Upper lobe of left lung (tissue), 6 donors: Measurements from ENCODE around the gene TARS3. TPM values are rescaled to one million over a fixed set of nuclear protein-coding genes. Genes with fewer than 3 reads are reported as not detected.
"Not testable (repeated sequence)": the region's sequence is repeated elsewhere in the genome, so short reads cannot be mapped to it uniquely, and the experiment has no call there.

Source experiments
- ATAC-seq, 2 donors: fragments of 200-7000 bp; cut with Tn5 transposase; one replicate each; pipeline ENCODE4 v1.9.1; 2022; ENCODE audit warnings: mild to moderate bottlenecking in 2 of 2, moderate library complexity in 2 of 2; ENCODE audit not compliant: low FRiP score in 2 of 2
- DNase-seq, 2 donors: peaks; one replicate each; pipeline ENCODE4 v3.0.0-alpha.2; 2019 to 2020
- H3K27ac ChIP-seq, 4 donors: fragments of 200-600 bp; sonication (generic); one replicate each; pipeline ENCODE4 v1.5.1; 2016 to 2019
- H3K27me3 ChIP-seq, 4 donors: fragments of 200-600 bp; sonication (generic); one replicate each; pipeline ENCODE4 v1.5.1; 2017 to 2019
- H3K36me3 ChIP-seq, 4 donors: fragments of 200-600 bp; sonication (generic); one replicate each; pipeline ENCODE4 v1.5.1; 2016 to 2019
- H3K4me1 ChIP-seq, 4 donors: fragments of 200-600 bp; sonication (generic); one replicate each; pipeline ENCODE4 v1.5.1; 2018 to 2019
- H3K4me3 ChIP-seq, 4 donors: fragments of 200-600 bp; sonication (generic); one replicate each; pipeline ENCODE4 v1.5.1; 2017 to 2019; ENCODE audit warnings: mild to moderate bottlenecking in 2 of 4, moderate library complexity in 1 of 4
- H3K9me3 ChIP-seq, 4 donors: fragments of 200-600 bp; sonication (generic); one replicate each; pipeline ENCODE4 v1.5.1; 2018 to 2019
- EP300 ChIP-seq, 4 donors: sonication (generic); formaldehyde crosslinking; IDR thresholded peaks; one replicate each; pipeline ENCODE4 v1.5.1; 2017; ENCODE audit warnings: antibody characterized with exemption in 4 of 4, control low read depth in 2 of 4
- POLR2A ChIP-seq, 4 donors: fragments of 450-650 bp; IDR thresholded peaks; one replicate each; pipeline ENCODE4 v1.5.1; 2016 to 2017; ENCODE audit warnings: antibody characterized with exemption in 4 of 4, mild to moderate bottlenecking in 2 of 4
- POLR2AphosphoS5 ChIP-seq, 2 donors: sonication (generic); formaldehyde crosslinking; IDR thresholded peaks; one replicate each; pipeline ENCODE4 v1.5.1; 2017; ENCODE audit warnings: antibody characterized with exemption in 2 of 2
- WGBS, 2 donors: methylation state at CpG; one replicate each; pipeline ENCODE4 v1.1.5; 2017 to 2018; 5-methylcytosine and 5-hydroxymethylcytosine counted together
- total RNA-seq, 6 donors: library from RNA; depleted of rRNA in 4 of 6; stranded (reverse); fragments of >200 nt in 4 of 6; gene quantifications; one replicate each; pipeline versions ENCODE4 v1.1.0 to v1.2.1, GENCODE V29; 2016 to 2021
- TF ChIP-seq, protein P1 (sequence below), 6 experiments: fragments of 450-650 bp in 4 of 6; fragments of 200-600 bp in 2 of 6; sonication (generic) in 2 of 6; IDR thresholded peaks; one replicate each; pipeline ENCODE4 v1.5.1; 2016 to 2019; ENCODE audit warnings: antibody characterized with exemption in 6 of 6
- donor health status: DM: no; HTN: no; CAD: no; lungs with moderate emphysema.
- donor health status: DM: no; HTN: yes; CAD: no; lungs with severe emphysema.

TARS3 gene
- total RNA-seq, 6 donors from 2014 or later: 8.7 to 45.1 (median 13.9) TPM

DNA sequence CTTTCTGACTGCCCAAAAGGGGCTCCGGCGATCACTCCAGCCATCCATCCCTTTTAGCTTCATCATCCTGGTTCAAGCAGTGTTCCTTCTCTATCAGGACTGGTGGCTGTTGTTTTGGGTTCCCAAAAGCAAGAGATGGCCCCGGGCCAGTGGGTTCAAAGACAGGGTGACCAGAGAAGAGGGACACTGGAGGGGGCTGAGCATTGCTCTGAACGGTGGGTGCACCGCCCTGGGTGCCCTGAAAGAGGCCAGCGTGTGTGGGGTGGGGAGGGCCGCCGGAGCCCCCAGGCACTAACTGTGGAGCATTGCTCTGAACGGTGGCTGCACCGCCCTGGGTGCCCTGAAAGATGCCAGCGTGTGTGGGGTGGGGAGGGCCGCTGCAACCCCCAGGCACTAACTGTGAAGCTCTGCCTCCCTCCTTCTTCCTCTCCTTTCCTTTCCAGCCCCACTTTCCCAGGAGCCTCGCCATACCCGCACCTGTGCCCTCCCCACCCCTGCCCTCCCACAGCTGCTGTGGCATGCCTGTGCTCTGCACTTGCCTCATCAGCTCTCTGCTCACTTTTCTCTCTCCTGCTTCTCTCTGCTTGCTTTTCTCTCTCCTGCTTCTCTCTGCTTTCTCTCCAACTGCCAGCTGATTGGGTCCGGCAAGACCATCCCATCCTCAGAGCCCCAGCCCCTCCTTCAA lies 41.6 kb upstream of the TARS3 start:
- H3K27ac ChIP-seq: no peak overlapping the region
- 89 to 90% methylated on average over 15 of the region's 15 CpGs for WGBS, 2 donors
- no peaks in the 10 kb centered on the region for H3K9me3 ChIP-seq
- no peaks in the 10 kb centered on the region for H3K4me1 ChIP-seq
- no peak overlapping the region for H3K4me3 ChIP-seq
- TF ChIP-seq EP300 (IDR thresholded peaks at IDR 0.05) (no peak), POLR2A (IDR thresholded peaks at IDR 0.05) (no peak), POLR2AphosphoS5 (IDR thresholded peaks at IDR 0.05) (no peak)
- TF ChIP-seq, protein P1, sequence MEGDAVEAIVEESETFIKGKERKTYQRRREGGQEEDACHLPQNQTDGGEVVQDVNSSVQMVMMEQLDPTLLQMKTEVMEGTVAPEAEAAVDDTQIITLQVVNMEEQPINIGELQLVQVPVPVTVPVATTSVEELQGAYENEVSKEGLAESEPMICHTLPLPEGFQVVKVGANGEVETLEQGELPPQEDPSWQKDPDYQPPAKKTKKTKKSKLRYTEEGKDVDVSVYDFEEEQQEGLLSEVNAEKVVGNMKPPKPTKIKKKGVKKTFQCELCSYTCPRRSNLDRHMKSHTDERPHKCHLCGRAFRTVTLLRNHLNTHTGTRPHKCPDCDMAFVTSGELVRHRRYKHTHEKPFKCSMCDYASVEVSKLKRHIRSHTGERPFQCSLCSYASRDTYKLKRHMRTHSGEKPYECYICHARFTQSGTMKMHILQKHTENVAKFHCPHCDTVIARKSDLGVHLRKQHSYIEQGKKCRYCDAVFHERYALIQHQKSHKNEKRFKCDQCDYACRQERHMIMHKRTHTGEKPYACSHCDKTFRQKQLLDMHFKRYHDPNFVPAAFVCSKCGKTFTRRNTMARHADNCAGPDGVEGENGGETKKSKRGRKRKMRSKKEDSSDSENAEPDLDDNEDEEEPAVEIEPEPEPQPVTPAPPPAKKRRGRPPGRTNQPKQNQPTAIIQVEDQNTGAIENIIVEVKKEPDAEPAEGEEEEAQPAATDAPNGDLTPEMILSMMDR (IDR thresholded peaks at IDR 0.05): no peak
- no peaks in the 10 kb centered on the region for H3K36me3 ChIP-seq
- ATAC-seq (peak in 1 of 2 donors; percentile 59), DNase-seq (peak in 1 of 2 donors; percentile 28)
- H3K27me3 ChIP-seq: no peaks in the 10 kb centered on the region

DNA sequence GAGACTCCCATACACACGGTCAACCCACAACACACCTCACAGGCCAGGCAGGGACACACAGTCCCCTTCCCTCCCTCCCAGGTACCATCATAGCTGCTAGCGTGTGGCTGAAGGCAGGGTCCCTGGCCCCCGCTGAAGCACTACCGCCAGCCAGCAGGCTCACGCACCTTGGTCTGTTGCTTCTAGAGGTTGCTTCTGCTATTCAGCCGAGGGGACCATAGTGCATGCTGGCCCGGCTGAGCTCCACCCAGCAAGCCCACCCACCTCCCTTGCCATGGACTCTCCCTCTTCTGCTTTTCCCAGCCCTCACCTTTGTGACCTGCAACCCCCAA lies 41.0 kb upstream of the TARS3 start:
- H3K9me3 ChIP-seq, ATAC-seq: not testable (repeated sequence)
- WGBS, 2 donors: 87 to 90% methylated on average over 7 of the region's 7 CpGs

DNA sequence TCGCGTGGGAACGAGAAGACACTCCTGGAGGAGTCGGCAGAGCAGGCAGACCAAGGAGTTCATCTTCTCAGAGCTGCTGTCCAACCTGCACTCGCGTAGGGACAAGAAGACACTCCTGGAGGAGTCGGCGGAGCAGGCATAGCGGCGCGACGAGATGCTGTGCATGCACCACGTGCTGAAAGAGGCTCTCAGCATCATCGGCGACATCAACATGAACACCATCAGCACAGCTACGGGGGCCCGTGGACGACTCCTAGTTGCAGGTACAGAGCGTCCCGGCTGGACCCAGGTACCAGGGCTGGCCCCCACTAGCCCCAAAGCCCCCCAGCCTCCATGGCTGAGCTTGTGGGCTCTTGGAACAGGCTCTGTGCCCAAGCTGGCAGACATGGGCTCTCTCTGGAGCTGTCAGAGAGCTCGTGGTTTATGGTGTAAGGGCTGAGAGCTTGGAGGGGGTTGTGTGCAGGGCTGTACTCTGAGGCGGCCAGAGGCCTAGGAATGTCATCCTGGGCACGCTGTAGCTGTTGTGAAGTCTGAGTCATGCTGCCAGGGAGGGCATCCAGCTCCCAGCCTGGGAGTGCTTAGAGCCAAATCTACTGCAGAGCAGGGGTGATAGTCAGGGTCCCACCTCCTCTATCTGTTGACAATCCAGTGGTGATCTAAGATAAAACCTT lies 40.5 kb upstream of the TARS3 start:
- not testable (repeated sequence) for H3K27me3 ChIP-seq, H3K27ac ChIP-seq, H3K9me3 ChIP-seq, H3K4me3 ChIP-seq, H3K4me1 ChIP-seq, H3K36me3 ChIP-seq, ATAC-seq
- DNase-seq: peak in 1 of 2 donors; percentile 67
- WGBS, 2 donors: 91% methylated on average over 20 of the region's 23 CpGs

More for the DNA sequence above, 41.0 kb upstream of the TARS3 start:
- not testable (repeated sequence) for H3K27ac ChIP-seq, H3K27me3 ChIP-seq, H3K4me1 ChIP-seq, H3K4me3 ChIP-seq, H3K36me3 ChIP-seq
- peak in 1 of 2 donors; percentile 31 for DNase-seq

DNA sequence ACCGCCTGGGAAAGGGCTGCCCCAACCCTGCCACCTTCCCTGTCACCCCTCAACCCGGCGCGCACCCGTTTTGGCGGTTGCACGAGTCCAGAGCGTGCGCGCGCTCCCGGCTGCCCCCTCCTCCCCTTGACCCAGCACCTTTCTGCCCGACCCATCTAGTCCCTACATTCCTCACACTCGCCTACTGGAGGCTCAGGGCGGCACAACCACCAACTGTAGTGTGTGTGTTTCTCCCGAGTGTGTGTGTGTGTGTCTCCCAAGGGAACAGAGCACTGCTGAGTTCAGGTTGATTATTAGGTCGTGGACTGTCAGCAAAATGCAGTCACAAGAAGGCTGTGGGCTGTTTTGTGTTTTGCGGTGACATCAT lies 22.4 kb upstream of the TARS3 start:
- ATAC-seq: peak; percentile 22 to 63
- WGBS, 2 donors: no CpG with 5 or more reads among the region's 18 CpGs
- H3K27ac ChIP-seq, H3K36me3 ChIP-seq, H3K27me3 ChIP-seq, H3K4me1 ChIP-seq, DNase-seq, H3K9me3 ChIP-seq: not testable (repeated sequence)
- H3K4me3 ChIP-seq: peak overlapping the region in 3 of 4 donors; percentile 45 to 51 (median 50)

GRCh38 chr15:101734837-101735236 lies 10.6 kb upstream of the TARS3 start:
- not testable (repeated sequence) for ATAC-seq, H3K9me3 ChIP-seq, H3K27ac ChIP-seq, H3K4me3 ChIP-seq, H3K27me3 ChIP-seq, H3K4me1 ChIP-seq, H3K36me3 ChIP-seq, DNase-seq
- WGBS, 2 donors: 93 to 100% methylated on average over 2 of the region's 2 CpGs

DNA sequence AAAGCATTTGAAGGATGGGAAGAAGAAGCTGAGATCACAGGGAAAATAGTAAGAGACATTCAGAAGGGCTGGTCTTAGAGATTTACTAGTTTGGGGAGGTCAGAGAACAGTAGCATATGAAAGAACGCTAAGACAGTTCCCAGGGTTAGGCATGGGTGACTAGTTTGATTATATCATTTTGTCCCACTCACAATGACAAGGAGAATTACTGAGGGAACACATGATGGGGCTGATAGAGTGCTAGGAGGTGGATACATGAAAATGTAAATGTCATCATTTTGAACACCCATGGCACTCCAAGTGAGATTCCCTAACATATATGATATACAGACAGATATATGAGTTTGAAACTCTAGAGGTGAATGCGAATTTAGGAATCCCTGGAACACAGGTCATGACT lies 9.3 kb upstream of the TARS3 start:
- Histone ChIP-seq H3K4me3 (no peak overlapping the region), H3K27me3 (no peaks in the 10 kb centered on the region), H3K36me3 (no peaks in the 10 kb centered on the region), H3K27ac (no peak overlapping the region), H3K9me3 (no peaks in the 10 kb centered on the region), H3K4me1 (no peaks in the 10 kb centered on the region)
- 88 to 94% methylated on average over 2 of the region's 2 CpGs for WGBS, 2 donors
- TF ChIP-seq, protein P1 (IDR thresholded peaks at IDR 0.05): no peak
- TF ChIP-seq POLR2AphosphoS5 (IDR thresholded peaks at IDR 0.05) (no peak), POLR2A (IDR thresholded peaks at IDR 0.05) (no peak), EP300 (IDR thresholded peaks at IDR 0.05) (no peak)
- ATAC-seq (no peak), DNase-seq (no peak)

GRCh38 chr15:101732772-101733171 lies 8.5 kb upstream of the TARS3 start:
- H3K36me3 ChIP-seq: no peaks in the 10 kb centered on the region
- TF ChIP-seq, protein P1 (IDR thresholded peaks at IDR 0.05): no peak
- TF ChIP-seq POLR2AphosphoS5 (IDR thresholded peaks at IDR 0.05) (no peak), EP300 (IDR thresholded peaks at IDR 0.05) (no peak), POLR2A (IDR thresholded peaks at IDR 0.05) (no peak)
- H3K27ac ChIP-seq: no peak overlapping the region
- WGBS, 2 donors: 87 to 88% methylated on average over 3 of the region's 3 CpGs
- no peak overlapping the region for H3K4me3 ChIP-seq
- H3K27me3 ChIP-seq: no peaks in the 10 kb centered on the region
- DNase-seq (no peak), ATAC-seq (no peak)
- H3K9me3 ChIP-seq: no peaks in the 10 kb centered on the region
- no peaks in the 10 kb centered on the region for H3K4me1 ChIP-seq
